H7 (cell line): Measurements from ENCODE around the gene SNX5. TPM values are rescaled to one million over a fixed set of nuclear protein-coding genes. Genes with fewer than 3 reads are reported as not detected.
A peak's percentile ranks its signal among the peaks of the same experiment; 100 is the strongest.

Source experiments
- DNase-seq: peaks from one replicate; pipeline ENCODE4 v3.0.0; 2012
- H3K27me3 ChIP-seq: 2 replicates; pipeline ENCODE4 v1.6.0; 2011; ENCODE audit warnings: mild to moderate bottlenecking, low read length; ENCODE audit not compliant: control insufficient read depth, insufficient read depth
- H3K36me3 ChIP-seq: replicated peaks from 2 replicates; pipeline ENCODE4 v1.5.1; 2011; ENCODE audit warnings: low read length; ENCODE audit not compliant: control insufficient read depth, insufficient read depth
- H3K4me3 ChIP-seq: 2 replicates; pipeline ENCODE4 v1.5.1; 2011; ENCODE audit warnings: low read depth, mild to moderate bottlenecking, control low read depth, low read length, moderate library complexity; ENCODE audit not compliant: insufficient read depth
- total RNA-seq: library from RNA; depleted of rRNA; stranded (reverse); fragments of >200 nt; shearing (Covaris generic); gene quantifications from 2 replicates; pipeline ENCODE4 v1.2.3, GENCODE V29; 2014; rRNA removed

SNX5 gene
- total RNA-seq, result 134 and 163 TPM in 2 replicates

- DNase-seq, result peak; percentile 97
- peak within 1 kb of the TSS; percentile 82 for H3K4me3 ChIP-seq
- H3K36me3 ChIP-seq, result no peaks in the 10 kb centered on the region; the same call in 1 of the 2 replicates
- H3K27me3 ChIP-seq, result no peaks in the 10 kb centered on the region
Measured at GRCh38 chr20:17968366-17969277, at the start of gene SNX5, which contains the start of gene MGME1. SNX5 (minus strand) TSS chr20:17968794; CDS start chr20:17968425, 369 bp downstream. MGME1 (plus strand) TSS chr20:17969018; CDS start chr20:17969860, 842 bp downstream.

- H3K36me3 ChIP-seq, result peaks cover 8% of the 10 kb centered on the region
- H3K27me3 ChIP-seq, result no peaks in the 10 kb centered on the region
- H3K4me3 ChIP-seq, result no peak overlapping the region
- no peak for DNase-seq
Measured at GRCh38 chr20:18018100-18018499, 49.5 kb upstream of the SNX5 start.

- H3K27me3 ChIP-seq, result no peaks in the 10 kb centered on the region
- DNase-seq, result no peak
- H3K4me3 ChIP-seq, result no peak overlapping the region
- peaks cover 2% of the 10 kb centered on the region for H3K36me3 ChIP-seq
Measured at GRCh38 chr20:18016772-18017171, 48.2 kb upstream of the SNX5 start.

- Histone ChIP-seq H3K36me3 (no peaks in the 10 kb centered on the region), H3K27me3 (no peaks in the 10 kb centered on the region), H3K4me3 (no peak overlapping the region)
- DNase-seq, result no peak
Measured at GRCh38 chr20:18014411-18014810, 45.8 kb upstream of the SNX5 start.

DNA sequence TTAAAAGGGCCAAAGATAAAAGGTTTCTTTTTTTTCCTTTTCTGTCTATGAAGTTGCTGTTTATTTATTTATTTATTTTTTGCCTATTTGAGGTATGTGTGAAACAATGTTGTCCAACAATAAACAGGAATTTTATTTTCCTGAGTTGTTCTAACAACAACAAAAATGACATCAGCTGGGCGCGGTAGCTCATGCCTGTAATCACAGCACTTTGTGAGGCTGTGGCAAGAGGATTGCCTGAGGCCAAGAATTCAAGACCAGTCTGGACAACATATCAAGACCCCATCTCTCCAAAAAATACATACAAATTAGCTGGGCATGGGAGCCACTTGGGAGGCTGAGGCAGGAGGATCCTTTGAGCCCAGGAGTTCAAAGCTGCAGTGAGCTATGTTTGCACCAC lies 44.3 kb upstream of the SNX5 start:
- DNase-seq, result no peak
- no peaks in the 10 kb centered on the region for H3K27me3 ChIP-seq
- H3K36me3 ChIP-seq, result no peaks in the 10 kb centered on the region
- H3K4me3 ChIP-seq, result no peak overlapping the region

- H3K36me3 ChIP-seq, result no peaks in the 10 kb centered on the region
- DNase-seq, result no peak
- no peaks in the 10 kb centered on the region for H3K27me3 ChIP-seq
Measured at GRCh38 chr20:18011951-18012645, 43.5 kb upstream of the SNX5 start.

GRCh38 chr20:18011482-18011881 lies 42.9 kb upstream of the SNX5 start:
- H3K4me3 ChIP-seq, result no peak overlapping the region

More at GRCh38 chr20:18011951-18012645, 43.5 kb upstream of the SNX5 start:
- no peak overlapping the region for H3K4me3 ChIP-seq

DNA sequence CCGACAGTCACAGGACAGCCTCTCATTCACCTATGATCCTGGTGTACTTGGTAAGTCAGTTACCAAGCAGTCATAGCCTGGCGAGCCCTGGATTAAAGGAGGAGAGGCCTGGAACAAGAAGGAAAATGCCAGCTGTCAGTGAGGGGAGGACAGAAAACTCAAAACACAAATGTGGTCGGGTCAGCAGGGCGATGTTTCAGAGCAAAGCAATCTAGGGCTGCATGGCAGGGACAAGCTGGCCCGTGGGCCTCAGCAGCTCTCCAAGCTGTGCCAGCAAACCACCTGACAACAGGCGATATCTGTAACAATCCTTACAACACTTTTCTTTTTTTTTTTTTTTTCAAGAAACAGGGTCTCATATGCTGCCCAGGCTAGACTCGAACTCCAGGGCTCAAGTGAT lies 40.5 kb upstream of the SNX5 start:
- H3K27me3 ChIP-seq, result no peaks in the 10 kb centered on the region
- DNase-seq, result no peak
- H3K36me3 ChIP-seq, result no peaks in the 10 kb centered on the region
- H3K4me3 ChIP-seq, result no peak overlapping the region

More at GRCh38 chr20:18011482-18011881, 42.9 kb upstream of the SNX5 start:
- no peak for DNase-seq
- H3K36me3 ChIP-seq, result no peaks in the 10 kb centered on the region
- H3K27me3 ChIP-seq, result no peaks in the 10 kb centered on the region

DNA sequence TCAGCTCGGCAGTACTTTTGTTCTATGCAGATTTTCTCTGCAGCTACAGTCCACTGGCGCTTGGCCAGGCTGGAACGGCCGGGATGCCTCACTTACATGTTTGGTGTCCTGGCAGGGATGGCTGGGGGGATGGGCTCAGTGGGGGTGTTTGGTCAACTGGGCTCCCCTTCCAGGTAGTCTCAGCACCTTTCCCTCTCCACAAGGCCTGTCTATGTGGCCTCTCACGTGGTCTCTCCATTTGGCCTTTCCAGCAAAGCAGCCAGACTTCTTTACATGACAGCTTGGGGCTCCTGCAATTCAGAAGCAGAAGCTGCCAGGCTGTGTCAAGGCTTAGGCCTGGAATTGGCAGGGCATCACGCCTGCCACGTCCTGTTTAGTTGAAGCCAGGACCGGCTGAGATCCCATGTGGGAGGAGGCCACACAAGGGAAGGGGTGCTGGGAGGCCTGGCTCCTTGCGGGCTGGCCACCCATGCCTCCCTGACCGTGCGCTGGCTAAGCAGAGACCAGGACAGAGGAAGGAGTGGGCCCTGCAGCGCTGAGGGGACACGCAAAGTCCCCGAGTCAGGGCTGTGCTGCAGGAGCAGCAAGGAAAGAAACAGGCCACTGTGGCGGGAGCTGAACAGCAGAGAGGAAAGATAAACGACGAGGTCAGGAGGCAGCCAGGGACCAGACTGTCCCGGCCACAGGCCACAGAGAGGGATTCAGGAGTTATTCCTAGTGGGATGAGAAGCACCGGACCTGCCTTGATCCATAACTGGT lies 39.1 kb upstream of the SNX5 start:
- Histone ChIP-seq H3K36me3 (no peaks in the 10 kb centered on the region), H3K27me3 (no peaks in the 10 kb centered on the region), H3K4me3 (no peak overlapping the region)
- DNase-seq, result no peak

GRCh38 chr20:18006684-18007083 lies 38.1 kb upstream of the SNX5 start:
- Histone ChIP-seq H3K36me3 (no peaks in the 10 kb centered on the region), H3K27me3 (no peaks in the 10 kb centered on the region), H3K4me3 (no peak overlapping the region)
- DNase-seq, result no peak

GRCh38 chr20:18005990-18006364 lies 37.4 kb upstream of the SNX5 start:
- DNase-seq, result no peak
- Histone ChIP-seq H3K36me3 (no peaks in the 10 kb centered on the region), H3K4me3 (no peak overlapping the region), H3K27me3 (no peaks in the 10 kb centered on the region)

- Histone ChIP-seq H3K36me3 (no peaks in the 10 kb centered on the region), H3K27me3 (no peaks in the 10 kb centered on the region)
- DNase-seq, result no peak
Measured at GRCh38 chr20:18005170-18005989, 36.8 kb upstream of the SNX5 start.

GRCh38 chr20:18004384-18005031 lies 35.9 kb upstream of the SNX5 start:
- Histone ChIP-seq H3K4me3 (no peak overlapping the region), H3K36me3 (no peaks in the 10 kb centered on the region), H3K27me3 (no peaks in the 10 kb centered on the region)
- no peak for DNase-seq

More at GRCh38 chr20:18005170-18005989, 36.8 kb upstream of the SNX5 start:
- H3K4me3 ChIP-seq, result no peak overlapping the region
